ENCODE results near the gene FHAD1.

FHAD1 gene

GRCh38 chr1:15257309-15257708, 10.3 kb downstream of the FHAD1 start:
- DNase-seq (ENCODE audit: low spot score), result no peak
- Histone ChIP-seq H3K27ac (replicated peaks; ENCODE audit: low read length) (no peak overlapping the region), H2AK5ac (ENCODE audit: low read depth, low read length) (no peak overlapping the region), H4K91ac (ENCODE audit: low read depth, low read length, poor library complexity) (no peak overlapping the region), H3K4ac (ENCODE audit: low read length) (no peak overlapping the region), H3K27me3 (ENCODE audit: control insufficient read depth in 3 of 3, insufficient read depth in 3 of 3, low read depth in 1 of 3, low read length in 3 of 3) (no peaks in the 10 kb centered on the region), H3K9ac (ENCODE audit: low read depth, low read length, poor library complexity) (no peak overlapping the region), H3K14ac (ENCODE audit: low read length) (no peak overlapping the region), H2BK15ac (ENCODE audit: low read length) (no peak overlapping the region), H2AFZ (ENCODE audit: low read length) (no peak overlapping the region), H2BK12ac (ENCODE audit: low read length) (no peak overlapping the region), H3K4me2 (ENCODE audit: insufficient read depth, low read length, poor library complexity, severe bottlenecking) (no peak overlapping the region), H3K9me3 (replicated peaks in 1 of 2; ENCODE audit: control insufficient read depth in 2 of 2, insufficient read depth in 1 of 2, low read depth in 1 of 2, low read length in 2 of 2) (peaks cover 0 to 1% of the 10 kb centered on the region in 2 donors), H2BK5ac (ENCODE audit: low read length) (peak overlapping the region; percentile 27), H2BK120ac (ENCODE audit: low read depth, low read length) (no peak overlapping the region), H3K36me3 (replicated peaks in 1 of 2; ENCODE audit: control insufficient read depth in 2 of 2, insufficient read depth in 2 of 2, low read length in 2 of 2) (no peaks in the 10 kb centered on the region), H3K4me3 (ENCODE audit: low read length in 2 of 2) (no peak overlapping the region), H3K23ac (ENCODE audit: low read depth, low read length, poor library complexity) (peak overlapping the region; percentile 77), H3K18ac (ENCODE audit: low read length) (peak overlapping the region; percentile 55), H3K79me1 (ENCODE audit: low read depth, low read length) (no peaks in the 10 kb centered on the region), H4K8ac (ENCODE audit: low read depth, low read length) (peak overlapping the region; percentile 9), H3K4me1 (ENCODE audit: control insufficient read depth in 2 of 2, insufficient read depth in 1 of 2, low read depth in 1 of 2, low read length in 2 of 2) (peaks cover 3 to 7% of the 10 kb centered on the region in 2 donors)
- WGBS, 2 donors (ENCODE audit: extremely low coverage in 2 of 2, insufficient read length in 2 of 2, insufficient replicate concordance in 1 of 2), result no CpG with 5 or more reads among the region's 14 CpGs

- no CpG with 5 or more reads among the region's 13 CpGs for WGBS, 2 donors (ENCODE audit: extremely low coverage in 2 of 2, insufficient read length in 2 of 2, insufficient replicate concordance in 1 of 2)
- no peak overlapping the region for H2BK5ac ChIP-seq (ENCODE audit: low read length)
Measured at GRCh38 chr1:15258833-15259621, 12.0 kb downstream of the FHAD1 start.

DNA sequence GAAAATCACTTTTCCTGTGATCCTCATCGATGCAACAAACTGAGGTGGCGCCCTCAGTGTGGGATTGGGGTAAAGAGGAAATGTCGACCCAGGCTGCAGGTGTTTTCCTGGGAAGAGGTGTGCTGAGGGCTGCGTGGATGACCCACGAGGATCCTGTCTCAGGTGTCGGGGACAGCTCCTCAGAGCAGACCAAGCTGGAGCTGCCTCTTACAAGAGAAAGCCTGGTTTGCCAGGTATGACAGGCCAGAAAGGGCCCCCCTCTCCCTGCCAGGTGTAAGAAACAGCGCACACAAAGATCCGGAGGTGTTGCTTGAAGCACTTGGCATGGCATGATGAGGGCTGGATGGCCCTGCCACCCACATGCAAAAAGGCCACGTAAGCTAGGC, 12.6 kb downstream of the FHAD1 start:
- no peak overlapping the region for H2BK5ac ChIP-seq (ENCODE audit: low read length)
- H2BK15ac ChIP-seq (ENCODE audit: low read length), result peak overlapping the region; percentile 17
- H3K18ac ChIP-seq (ENCODE audit: low read length), result peak overlapping the region; percentile 36
- H3K27ac ChIP-seq (replicated peaks; ENCODE audit: low read length), result no peak overlapping the region
- H3K36me3 ChIP-seq (replicated peaks in 1 of 2; ENCODE audit: control insufficient read depth in 2 of 2, insufficient read depth in 2 of 2, low read length in 2 of 2), result no peaks in the 10 kb centered on the region
- peaks cover 0 to 1% of the 10 kb centered on the region in 2 donors for H3K9me3 ChIP-seq (replicated peaks in 1 of 2; ENCODE audit: control insufficient read depth in 2 of 2, insufficient read depth in 1 of 2, low read depth in 1 of 2, low read length in 2 of 2)
- no peak overlapping the region for H4K8ac ChIP-seq (ENCODE audit: low read depth, low read length)
- H3K79me1 ChIP-seq (ENCODE audit: low read depth, low read length), result no peaks in the 10 kb centered on the region
- WGBS, 2 donors (ENCODE audit: extremely low coverage in 2 of 2, insufficient read length in 2 of 2, insufficient replicate concordance in 1 of 2), result no CpG with 5 or more reads among the region's 9 CpGs
- H2BK120ac ChIP-seq (ENCODE audit: low read depth, low read length), result no peak overlapping the region
- H3K9ac ChIP-seq (ENCODE audit: low read depth, low read length, poor library complexity), result peak overlapping the region; percentile 46
- H3K4me3 ChIP-seq (ENCODE audit: low read length in 2 of 2), result no peak overlapping the region
- peak overlapping the region; percentile 20 for H3K23ac ChIP-seq (ENCODE audit: low read depth, low read length, poor library complexity)
- no peak for DNase-seq (ENCODE audit: low spot score)
- H2BK12ac ChIP-seq (ENCODE audit: low read length), result peak overlapping the region; percentile 79
- no peaks in the 10 kb centered on the region for H3K27me3 ChIP-seq (ENCODE audit: control insufficient read depth in 3 of 3, insufficient read depth in 3 of 3, low read depth in 1 of 3, low read length in 3 of 3)
- no peak overlapping the region for H4K91ac ChIP-seq (ENCODE audit: low read depth, low read length, poor library complexity)
- H3K4me1 ChIP-seq (ENCODE audit: control insufficient read depth in 2 of 2, insufficient read depth in 1 of 2, low read depth in 1 of 2, low read length in 2 of 2), result peaks cover 0 to 1% of the 10 kb centered on the region in 2 donors
- H2AK5ac ChIP-seq (ENCODE audit: low read depth, low read length), result peak overlapping the region; percentile 57
- no peak overlapping the region for H3K4me2 ChIP-seq (ENCODE audit: insufficient read depth, low read length, poor library complexity, severe bottlenecking)
- H2AFZ ChIP-seq (ENCODE audit: low read length), result no peak overlapping the region
- no peak overlapping the region for H3K4ac ChIP-seq (ENCODE audit: low read length)
- peak overlapping the region; percentile 51 for H3K14ac ChIP-seq (ENCODE audit: low read length)

More at GRCh38 chr1:15258833-15259621, 12.0 kb downstream of the FHAD1 start:
- DNase-seq (ENCODE audit: low spot score), result no peak
- Histone ChIP-seq H3K14ac (ENCODE audit: low read length) (no peak overlapping the region), H3K4me3 (ENCODE audit: low read length in 2 of 2) (no peak overlapping the region), H2BK120ac (ENCODE audit: low read depth, low read length) (no peak overlapping the region), H2AK5ac (ENCODE audit: low read depth, low read length) (no peak overlapping the region), H3K4me2 (ENCODE audit: insufficient read depth, low read length, poor library complexity, severe bottlenecking) (no peak overlapping the region), H2AFZ (ENCODE audit: low read length) (no peak overlapping the region), H2BK15ac (ENCODE audit: low read length) (peak overlapping the region; percentile 17), H3K4me1 (ENCODE audit: control insufficient read depth in 2 of 2, insufficient read depth in 1 of 2, low read depth in 1 of 2, low read length in 2 of 2) (peaks cover 0 to 1% of the 10 kb centered on the region in 2 donors), H4K8ac (ENCODE audit: low read depth, low read length) (no peak overlapping the region), H4K91ac (ENCODE audit: low read depth, low read length, poor library complexity) (no peak overlapping the region), H3K18ac (ENCODE audit: low read length) (no peak overlapping the region), H2BK12ac (ENCODE audit: low read length) (no peak overlapping the region), H3K9ac (ENCODE audit: low read depth, low read length, poor library complexity) (no peak overlapping the region), H3K79me1 (ENCODE audit: low read depth, low read length) (no peaks in the 10 kb centered on the region), H3K9me3 (replicated peaks in 1 of 2; ENCODE audit: control insufficient read depth in 2 of 2, insufficient read depth in 1 of 2, low read depth in 1 of 2, low read length in 2 of 2) (no peaks in the 10 kb centered on the region), H3K36me3 (replicated peaks in 1 of 2; ENCODE audit: control insufficient read depth in 2 of 2, insufficient read depth in 2 of 2, low read length in 2 of 2) (no peaks in the 10 kb centered on the region), H3K27ac (replicated peaks; ENCODE audit: low read length) (no peak overlapping the region), H3K27me3 (ENCODE audit: control insufficient read depth in 3 of 3, insufficient read depth in 3 of 3, low read depth in 1 of 3, low read length in 3 of 3) (no peaks in the 10 kb centered on the region), H3K23ac (ENCODE audit: low read depth, low read length, poor library complexity) (no peak overlapping the region), H3K4ac (ENCODE audit: low read length) (no peak overlapping the region)

DNA sequence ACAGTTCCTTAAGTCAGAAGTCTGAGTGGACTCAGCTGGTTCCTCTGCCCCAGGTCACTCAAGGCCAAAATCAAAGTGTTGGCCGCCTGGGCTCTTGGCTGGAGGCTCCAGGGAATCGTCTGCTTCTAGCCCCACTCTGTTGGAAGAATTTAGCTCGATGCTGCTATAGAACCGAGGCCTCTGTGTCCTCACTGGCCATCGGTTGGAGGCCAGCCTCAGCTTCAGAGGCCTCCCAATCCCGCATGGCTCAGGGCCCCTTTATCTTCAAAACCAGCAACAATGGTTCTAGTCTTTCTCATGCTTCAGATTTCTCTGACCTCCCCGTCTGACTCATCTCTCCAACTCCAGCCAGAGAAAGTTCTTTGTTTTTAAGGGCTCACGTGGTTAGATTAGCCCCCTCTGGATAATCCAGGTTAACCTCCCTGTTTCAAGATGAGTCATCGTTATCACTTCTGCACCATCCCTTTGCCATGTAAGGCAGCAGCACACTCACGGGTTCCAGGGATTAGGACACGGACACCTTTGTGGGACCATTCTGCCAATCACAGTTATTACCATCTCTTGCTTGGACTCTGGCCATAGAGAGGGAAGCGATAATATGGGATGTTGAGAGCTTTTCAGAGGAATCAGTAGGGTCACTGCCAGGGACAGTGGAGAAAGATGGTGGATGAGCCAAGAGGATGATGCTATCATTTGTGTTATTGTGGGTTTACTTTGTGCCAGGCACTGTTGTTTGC, 13.6 kb downstream of the FHAD1 start:
- no peak overlapping the region for H3K14ac ChIP-seq (ENCODE audit: low read length)
- H2BK15ac ChIP-seq (ENCODE audit: low read length), result no peak overlapping the region
- peaks cover 0 to 8% of the 10 kb centered on the region in 2 donors for H3K9me3 ChIP-seq (replicated peaks in 1 of 2; ENCODE audit: control insufficient read depth in 2 of 2, insufficient read depth in 1 of 2, low read depth in 1 of 2, low read length in 2 of 2)
- H3K4ac ChIP-seq (ENCODE audit: low read length), result no peak overlapping the region
- no peak overlapping the region for H3K27ac ChIP-seq (replicated peaks; ENCODE audit: low read length)
- H2BK5ac ChIP-seq (ENCODE audit: low read length), result no peak overlapping the region
- WGBS, 2 donors (ENCODE audit: extremely low coverage in 2 of 2, insufficient read length in 2 of 2, insufficient replicate concordance in 1 of 2), result no CpG with 5 or more reads among the region's 12 CpGs
- H3K9ac ChIP-seq (ENCODE audit: low read depth, low read length, poor library complexity), result no peak overlapping the region
- no peak overlapping the region for H3K4me3 ChIP-seq (ENCODE audit: low read length in 2 of 2)
- no peak for DNase-seq (ENCODE audit: low spot score)
- no peak overlapping the region for H2AK5ac ChIP-seq (ENCODE audit: low read depth, low read length)
- H3K18ac ChIP-seq (ENCODE audit: low read length), result no peak overlapping the region
- H3K4me1 ChIP-seq (ENCODE audit: control insufficient read depth in 2 of 2, insufficient read depth in 1 of 2, low read depth in 1 of 2, low read length in 2 of 2), result peaks cover 0 to 1% of the 10 kb centered on the region in 2 donors
- no peak overlapping the region for H4K91ac ChIP-seq (ENCODE audit: low read depth, low read length, poor library complexity)
- H3K36me3 ChIP-seq (replicated peaks in 1 of 2; ENCODE audit: control insufficient read depth in 2 of 2, insufficient read depth in 2 of 2, low read length in 2 of 2), result no peaks in the 10 kb centered on the region
- H3K79me1 ChIP-seq (ENCODE audit: low read depth, low read length), result no peaks in the 10 kb centered on the region
- H2BK120ac ChIP-seq (ENCODE audit: low read depth, low read length), result no peak overlapping the region
- H3K23ac ChIP-seq (ENCODE audit: low read depth, low read length, poor library complexity), result no peak overlapping the region
- H3K4me2 ChIP-seq (ENCODE audit: insufficient read depth, low read length, poor library complexity, severe bottlenecking), result no peak overlapping the region
- H4K8ac ChIP-seq (ENCODE audit: low read depth, low read length), result no peak overlapping the region
- H3K27me3 ChIP-seq (ENCODE audit: control insufficient read depth in 3 of 3, insufficient read depth in 3 of 3, low read depth in 1 of 3, low read length in 3 of 3), result no peaks in the 10 kb centered on the region
- H2AFZ ChIP-seq (ENCODE audit: low read length), result no peak overlapping the region
- H2BK12ac ChIP-seq (ENCODE audit: low read length), result no peak overlapping the region
